Panc1 (cell line): Measurements from ENCODE around the gene GDPD5. TPM values are rescaled to one million over a fixed set of nuclear protein-coding genes. Genes with fewer than 3 reads are reported as not detected.

ENCODE experiments used
- ATAC-seq: fragments of 200-7000 bp; cut with Tn5 transposase; 2 replicates; pipeline ENCODE4 v1.9.1; 2020; ENCODE audit warnings: mild to moderate bottlenecking, moderate library complexity
- BruUV-seq: library from RNA; stranded (reverse); fragments of 400-500 nt; replicated peaks from 2 replicates; lab custom pipeline; 2021; lab: Mats Ljungman, UMichigan
- CTCF ChIA-PET: fragments of 300-600 bp; sonication (Branson Sonifier 250); formaldehyde crosslinking; loops from one replicate; lab custom pipeline; 2022; ENCODE audit warnings: antibody characterized with exemption; lab: Charles Lee
- POLR2A ChIA-PET: fragments of 300-600 bp; sonication (Branson Sonifier 250); formaldehyde crosslinking; loops from one replicate; lab custom pipeline; 2022; ENCODE audit warnings: antibody characterized with exemption; lab: Charles Lee
- DNase-seq: peaks from one replicate; pipeline ENCODE4 v3.0.0-alpha.2; 2010; ENCODE audit warnings: low read depth, low spot score
- H3K27ac ChIP-seq: 2 replicates; pipeline ENCODE4 v1.5.1; 2011; ENCODE audit warnings: mild to moderate bottlenecking, low read length, inconsistent platforms
- H3K27me3 ChIP-seq: fragments of 200-500 bp; sonication (Bioruptor generic); 2 replicates; pipeline ENCODE4 v1.6.0; 2014; ENCODE audit warnings: low read length, inconsistent platforms; ENCODE audit not compliant: control insufficient read depth, insufficient read depth
- H3K36me3 ChIP-seq: fragments of 200-500 bp; sonication (Bioruptor generic); 2 replicates; pipeline ENCODE4 v1.5.1; 2014; ENCODE audit warnings: inconsistent platforms, mild to moderate bottlenecking, low read length, moderate library complexity; ENCODE audit not compliant: control insufficient read depth, insufficient read depth
- H3K4me1 ChIP-seq: 2 replicates; pipeline ENCODE4 v1.5.1; 2011; ENCODE audit warnings: inconsistent platforms, mild to moderate bottlenecking, low read length, moderate library complexity; ENCODE audit not compliant: control insufficient read depth, insufficient read depth
- H3K4me3 ChIP-seq, 2 experiments: 2 replicates each; pipeline ENCODE4 v1.5.1; 2011 to 2012; ENCODE audit warnings: low read depth in 2 of 2, low read length in 2 of 2, mild to moderate bottlenecking in 2 of 2, inconsistent platforms in 1 of 2, moderate library complexity in 1 of 2
- H3K9me3 ChIP-seq: fragments of 200-500 bp; sonication (Bioruptor generic); 2 replicates; pipeline ENCODE4 v1.5.1; 2014; ENCODE audit warnings: low read depth, mild to moderate bottlenecking, inconsistent platforms, low read length, moderate library complexity; ENCODE audit not compliant: control insufficient read depth, insufficient read depth
- POLR2AphosphoS5 ChIP-seq: IDR thresholded peaks from 2 replicates; pipeline ENCODE4 v1.6.1; 2012; ENCODE audit warnings: mild to moderate bottlenecking, low read depth, low read length, moderate library complexity
- REST ChIP-seq, 2 experiments: IDR thresholded peaks; 2 replicates each; pipeline ENCODE4 v1.6.1; 2011 to 2012; ENCODE audit warnings: low read depth in 2 of 2, control low read depth in 1 of 2, low read length in 1 of 2, mild to moderate bottlenecking in 1 of 2, moderate library complexity in 1 of 2; ENCODE audit not compliant: insufficient read depth in 1 of 2
- SIN3A ChIP-seq: IDR thresholded peaks from 2 replicates; pipeline ENCODE4 v1.6.1; 2012; ENCODE audit warnings: low read depth, mild to moderate bottlenecking, low read length, moderate library complexity, borderline replicate concordance; ENCODE audit not compliant: insufficient read depth
- TCF7L2 ChIP-seq: IDR thresholded peaks from 2 replicates; pipeline ENCODE4 v1.6.1; 2011; ENCODE audit warnings: mild to moderate bottlenecking, low read depth, low read length, inconsistent platforms
- in situ Hi-C: cut with HindIII; loops from 2 replicates; pipeline ENCODE4 v1.10.0; 2016; ENCODE audit warnings: low sequenced_read_pairs, low pct_unique_long_range_greater_than_20kb
- intact Hi-C: fragments of 100-400 bp; cut with micrococcal nuclease; formaldehyde crosslinking; loops from one replicate; pipeline ENCODE4 v1.10.0; 2022; ENCODE audit not compliant: unreplicated experiment
- total RNA-seq: library from RNA; stranded (reverse); gene quantifications from one replicate; pipeline ENCODE4 v1.2.1, GENCODE V29; 2021; ENCODE audit not compliant: unreplicated experiment
- TF ChIP-seq, protein P1 (sequence below): fragments of 450-650 bp; IDR thresholded peaks from 2 replicates; pipeline ENCODE4 v1.5.1; 2017; ENCODE audit warnings: mild to moderate bottlenecking

Gene GDPD5
- total RNA-seq, 1 experiment from 2014 or later, result 6.0 TPM

GRCh38 chr11:75522286-75523044 is 3.3 kb downstream of the GDPD5 start:
- DNase-seq, result no peak

GRCh38 chr11:75520688-75521087 is 5.1 kb downstream of the GDPD5 start:
- CTCF ChIA-PET, result no interaction called here
- no peak for TF ChIP-seq SIN3A
- no peak for TF ChIP-seq REST (IDR thresholded peaks at IDR 0.05; ENCODE audit: insufficient read depth in 1 of 2, low read depth in 2 of 2, low read length in 1 of 2)
- TF ChIP-seq TCF7L2, result no peak
- no peak for TF ChIP-seq POLR2AphosphoS5
- TF ChIP-seq, protein P1, sequence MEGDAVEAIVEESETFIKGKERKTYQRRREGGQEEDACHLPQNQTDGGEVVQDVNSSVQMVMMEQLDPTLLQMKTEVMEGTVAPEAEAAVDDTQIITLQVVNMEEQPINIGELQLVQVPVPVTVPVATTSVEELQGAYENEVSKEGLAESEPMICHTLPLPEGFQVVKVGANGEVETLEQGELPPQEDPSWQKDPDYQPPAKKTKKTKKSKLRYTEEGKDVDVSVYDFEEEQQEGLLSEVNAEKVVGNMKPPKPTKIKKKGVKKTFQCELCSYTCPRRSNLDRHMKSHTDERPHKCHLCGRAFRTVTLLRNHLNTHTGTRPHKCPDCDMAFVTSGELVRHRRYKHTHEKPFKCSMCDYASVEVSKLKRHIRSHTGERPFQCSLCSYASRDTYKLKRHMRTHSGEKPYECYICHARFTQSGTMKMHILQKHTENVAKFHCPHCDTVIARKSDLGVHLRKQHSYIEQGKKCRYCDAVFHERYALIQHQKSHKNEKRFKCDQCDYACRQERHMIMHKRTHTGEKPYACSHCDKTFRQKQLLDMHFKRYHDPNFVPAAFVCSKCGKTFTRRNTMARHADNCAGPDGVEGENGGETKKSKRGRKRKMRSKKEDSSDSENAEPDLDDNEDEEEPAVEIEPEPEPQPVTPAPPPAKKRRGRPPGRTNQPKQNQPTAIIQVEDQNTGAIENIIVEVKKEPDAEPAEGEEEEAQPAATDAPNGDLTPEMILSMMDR, result no peak
- Histone ChIP-seq H3K27ac (no peak overlapping the region), H3K36me3 (no peaks in the 10 kb centered on the region), H3K9me3 (no peaks in the 10 kb centered on the region), H3K4me3 (no peak overlapping the region), H3K4me1 (0 out of 2 replicates have a peak, but pooled peaks cover 3% of the 10 kb centered on the region), H3K27me3 (peaks cover 4% of the 10 kb centered on the region; the same call in 1 of the 2 replicates)
- ATAC-seq, result no peak
- intact Hi-C loops, result no loop called here
- POLR2A ChIA-PET, result interaction anchor here (0.6 kb wide), 1 partner anchor 270 kb away, joined by 3 read pairs; no protein-coding TSS in a partner anchor
- in situ Hi-C loops, result loop anchor here (5.0 kb wide), 1 partner anchor 63 kb away; no protein-coding TSS in a partner anchor
- no TSS peak for BruUV-seq
- no peak for DNase-seq

More at GRCh38 chr11:75522286-75523044, 3.3 kb downstream of the GDPD5 start:
- H3K4me3 ChIP-seq, result no peak overlapping the region
- no peak overlapping the region for H3K27ac ChIP-seq
- intact Hi-C loops, result no loop called here
- CTCF ChIA-PET, result interaction anchor here (0.6 kb wide), 3 partner anchors 18 to 713 kb away, joined by 4 to 7 read pairs (median 6); no protein-coding TSS in a partner anchor
- H3K4me1 ChIP-seq, result peaks cover 6% of the 10 kb centered on the region; the same call in 1 of the 2 replicates
- H3K9me3 ChIP-seq, result no peaks in the 10 kb centered on the region
- POLR2A ChIA-PET, result interaction anchor here (0.6 kb wide), 2 partner anchors 28 to 68 kb away, joined by 4 read pairs; no protein-coding TSS in a partner anchor
- in situ Hi-C loops, result loop anchor here (5.0 kb wide), 1 partner anchor 65 kb away; no protein-coding TSS in a partner anchor
- no peaks in the 10 kb centered on the region for H3K36me3 ChIP-seq
- BruUV-seq, result no TSS peak
- H3K27me3 ChIP-seq, result peaks cover 4% of the 10 kb centered on the region; the same call in 1 of the 2 replicates
- TF ChIP-seq TCF7L2 (no peak), SIN3A (no peak), REST (IDR thresholded peaks at IDR 0.05; ENCODE audit: insufficient read depth in 1 of 2, low read depth in 2 of 2, low read length in 1 of 2) (no peak)
- no peak for ATAC-seq
